ENCODE data around the gene ZIC3. TPM values are rescaled to one million over a fixed set of nuclear protein-coding genes. Genes with fewer than 3 reads are reported as not detected.

The ZIC3 gene
- total and polyA plus RNA-seq, 10 of the 15 experiments (the other 5 are each of a cell fraction or from before 2014, with no cell fraction given): 0.07 TPM; not detected in 9

GRCh38 chrX:137574102-137574783 lies 8.3 kb downstream of the ZIC3 start:
- no peaks in the 10 kb centered on the region for H3K27me3 ChIP-seq (replicated peaks in 1 of 2; ENCODE audit: control insufficient read depth in 2 of 2, insufficient read depth in 2 of 2, low read length in 1 of 2)
- 53% methylated on average over 24 of the region's 67 CpGs for WGBS (ENCODE audit: insufficient coverage, insufficient replicate concordance, low lambda C conversion rate, missing lambda C conversion rate)
- TF ChIP-seq, protein P1, sequence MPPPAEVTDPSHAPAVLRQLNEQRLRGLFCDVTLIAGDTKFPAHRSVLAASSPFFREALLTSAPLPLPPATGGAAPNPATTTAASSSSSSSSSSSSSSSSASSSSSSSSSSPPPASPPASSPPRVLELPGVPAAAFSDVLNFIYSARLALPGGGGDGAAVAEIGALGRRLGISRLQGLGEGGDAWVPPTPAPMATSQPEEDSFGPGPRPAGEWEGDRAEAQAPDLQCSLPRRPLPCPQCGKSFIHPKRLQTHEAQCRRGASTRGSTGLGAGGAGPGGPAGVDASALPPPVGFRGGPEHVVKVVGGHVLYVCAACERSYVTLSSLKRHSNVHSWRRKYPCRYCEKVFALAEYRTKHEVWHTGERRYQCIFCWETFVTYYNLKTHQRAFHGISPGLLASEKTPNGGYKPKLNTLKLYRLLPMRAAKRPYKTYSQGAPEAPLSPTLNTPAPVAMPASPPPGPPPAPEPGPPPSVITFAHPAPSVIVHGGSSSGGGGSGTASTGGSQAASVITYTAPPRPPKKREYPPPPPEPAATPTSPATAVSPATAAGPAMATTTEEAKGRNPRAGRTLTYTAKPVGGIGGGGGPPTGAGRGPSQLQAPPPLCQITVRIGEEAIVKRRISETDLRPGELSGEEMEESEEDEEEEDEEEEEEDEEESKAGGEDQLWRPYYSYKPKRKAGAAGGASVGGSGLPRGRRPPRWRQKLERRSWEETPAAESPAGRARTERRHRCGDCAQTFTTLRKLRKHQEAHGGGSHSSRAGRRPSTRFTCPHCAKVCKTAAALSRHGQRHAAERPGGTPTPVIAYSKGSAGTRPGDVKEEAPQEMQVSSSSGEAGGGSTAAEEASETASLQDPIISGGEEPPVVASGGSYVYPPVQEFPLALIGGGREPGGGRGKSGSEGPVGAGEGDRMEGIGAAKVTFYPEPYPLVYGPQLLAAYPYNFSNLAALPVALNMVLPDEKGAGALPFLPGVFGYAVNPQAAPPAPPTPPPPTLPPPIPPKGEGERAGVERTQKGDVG (CRISPR knock-in tag; IDR thresholded peaks at IDR 0.05): no peak
- TF ChIP-seq, protein P2, sequence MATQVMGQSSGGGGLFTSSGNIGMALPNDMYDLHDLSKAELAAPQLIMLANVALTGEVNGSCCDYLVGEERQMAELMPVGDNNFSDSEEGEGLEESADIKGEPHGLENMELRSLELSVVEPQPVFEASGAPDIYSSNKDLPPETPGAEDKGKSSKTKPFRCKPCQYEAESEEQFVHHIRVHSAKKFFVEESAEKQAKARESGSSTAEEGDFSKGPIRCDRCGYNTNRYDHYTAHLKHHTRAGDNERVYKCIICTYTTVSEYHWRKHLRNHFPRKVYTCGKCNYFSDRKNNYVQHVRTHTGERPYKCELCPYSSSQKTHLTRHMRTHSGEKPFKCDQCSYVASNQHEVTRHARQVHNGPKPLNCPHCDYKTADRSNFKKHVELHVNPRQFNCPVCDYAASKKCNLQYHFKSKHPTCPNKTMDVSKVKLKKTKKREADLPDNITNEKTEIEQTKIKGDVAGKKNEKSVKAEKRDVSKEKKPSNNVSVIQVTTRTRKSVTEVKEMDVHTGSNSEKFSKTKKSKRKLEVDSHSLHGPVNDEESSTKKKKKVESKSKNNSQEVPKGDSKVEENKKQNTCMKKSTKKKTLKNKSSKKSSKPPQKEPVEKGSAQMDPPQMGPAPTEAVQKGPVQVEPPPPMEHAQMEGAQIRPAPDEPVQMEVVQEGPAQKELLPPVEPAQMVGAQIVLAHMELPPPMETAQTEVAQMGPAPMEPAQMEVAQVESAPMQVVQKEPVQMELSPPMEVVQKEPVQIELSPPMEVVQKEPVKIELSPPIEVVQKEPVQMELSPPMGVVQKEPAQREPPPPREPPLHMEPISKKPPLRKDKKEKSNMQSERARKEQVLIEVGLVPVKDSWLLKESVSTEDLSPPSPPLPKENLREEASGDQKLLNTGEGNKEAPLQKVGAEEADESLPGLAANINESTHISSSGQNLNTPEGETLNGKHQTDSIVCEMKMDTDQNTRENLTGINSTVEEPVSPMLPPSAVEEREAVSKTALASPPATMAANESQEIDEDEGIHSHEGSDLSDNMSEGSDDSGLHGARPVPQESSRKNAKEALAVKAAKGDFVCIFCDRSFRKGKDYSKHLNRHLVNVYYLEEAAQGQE (IDR thresholded peaks at IDR 0.05; ENCODE audit: low read depth, low read length): no peak
- no peak for TF ChIP-seq RAD21 (IDR thresholded peaks at IDR 0.05; ENCODE audit: insufficient read depth, low read depth, low read length)
- no peak for TF ChIP-seq LARP7 (IDR thresholded peaks at IDR 0.05)
- TF ChIP-seq ZBED1 (IDR thresholded peaks at IDR 0.05; ENCODE audit: borderline replicate concordance): no peak
- no peak for TF ChIP-seq MYC (IDR thresholded peaks at IDR 0.05; ENCODE audit: insufficient read depth, insufficient read length, insufficient replicate concordance, low read length, severe bottlenecking)
- TF ChIP-seq, protein P3, sequence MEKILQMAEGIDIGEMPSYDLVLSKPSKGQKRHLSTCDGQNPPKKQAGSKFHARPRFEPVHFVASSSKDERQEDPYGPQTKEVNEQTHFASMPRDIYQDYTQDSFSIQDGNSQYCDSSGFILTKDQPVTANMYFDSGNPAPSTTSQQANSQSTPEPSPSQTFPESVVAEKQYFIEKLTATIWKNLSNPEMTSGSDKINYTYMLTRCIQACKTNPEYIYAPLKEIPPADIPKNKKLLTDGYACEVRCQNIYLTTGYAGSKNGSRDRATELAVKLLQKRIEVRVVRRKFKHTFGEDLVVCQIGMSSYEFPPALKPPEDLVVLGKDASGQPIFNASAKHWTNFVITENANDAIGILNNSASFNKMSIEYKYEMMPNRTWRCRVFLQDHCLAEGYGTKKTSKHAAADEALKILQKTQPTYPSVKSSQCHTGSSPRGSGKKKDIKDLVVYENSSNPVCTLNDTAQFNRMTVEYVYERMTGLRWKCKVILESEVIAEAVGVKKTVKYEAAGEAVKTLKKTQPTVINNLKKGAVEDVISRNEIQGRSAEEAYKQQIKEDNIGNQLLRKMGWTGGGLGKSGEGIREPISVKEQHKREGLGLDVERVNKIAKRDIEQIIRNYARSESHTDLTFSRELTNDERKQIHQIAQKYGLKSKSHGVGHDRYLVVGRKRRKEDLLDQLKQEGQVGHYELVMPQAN (conservative IDR thresholded peaks at IDR 0.05): no peak
- TF ChIP-seq NR2C2 (IDR thresholded peaks at IDR 0.05; ENCODE audit: borderline replicate concordance, control insufficient read depth, insufficient read length, low read depth): no peak
- TF ChIP-seq KDM1A (IDR thresholded peaks at IDR 0.05; ENCODE audit: borderline replicate concordance): no peak
- no peak for TF ChIP-seq BHLHE40 (IDR thresholded peaks at IDR 0.05; ENCODE audit: borderline replicate concordance in 1 of 2, low read depth in 2 of 2, low read length in 1 of 2)
- no peak for TF ChIP-seq PAX8 (IDR thresholded peaks at IDR 0.05)
- TF ChIP-seq ATF2 (IDR thresholded peaks at IDR 0.05; ENCODE audit: low read length): no peak
- no peak for TF ChIP-seq EP300 (IDR thresholded peaks at IDR 0.05; ENCODE audit: borderline replicate concordance in 1 of 2, control insufficient read depth in 1 of 2, low read depth in 2 of 2, low read length in 2 of 2)

More at GRCh38 chrX:137574102-137574783, 8.3 kb downstream of the ZIC3 start:
- FAIRE-seq: no peak
- Histone ChIP-seq H3K4me3 (no peak overlapping the region), H3K4me2 (ENCODE audit: control insufficient read depth, insufficient read depth) (no peak overlapping the region), H3K27ac (ENCODE audit: control insufficient read depth, insufficient read depth) (no peak overlapping the region), H2AFZ (ENCODE audit: control insufficient read depth, low read depth, low read length) (no peak overlapping the region), H3K79me2 (ENCODE audit: control insufficient read depth, insufficient read depth, low read length) (no peaks in the 10 kb centered on the region), H3K36me3 (ENCODE audit: control insufficient read depth in 2 of 2, insufficient read depth in 2 of 2, low read length in 1 of 2) (no peaks in the 10 kb centered on the region), H4K20me1 (ENCODE audit: control insufficient read depth, insufficient read depth) (no peaks in the 10 kb centered on the region), H3K9ac (ENCODE audit: control insufficient read depth, insufficient read depth, low read length) (no peak overlapping the region), H3K9me3 (replicated peaks; ENCODE audit: control insufficient read depth, insufficient read depth, low read length) (no peaks in the 10 kb centered on the region), H3K4me1 (ENCODE audit: control insufficient read depth, insufficient read depth, low read length) (no peaks in the 10 kb centered on the region)
- ChIA-PET CTCF (no interaction called here), RAD21 (ENCODE audit: unreplicated experiment) (no interaction called here), POLR2A (no interaction called here), SMC1A (ENCODE audit: uncharacterized antibody, unreplicated experiment) (no interaction called here)
- intact Hi-C loops (cut with micrococcal nuclease; ENCODE audit: unreplicated experiment): no loop called here
- BruUV-seq (replicated peaks): no TSS peak
- no peak for ATAC-seq
- no peak for DNase-seq (ENCODE audit: low read depth, low spot score)
- in situ Hi-C loops (cut with MboI): no loop called here

Data from GM12878 (cell line).